ENCODE results near the gene SCAPER.

DNA sequence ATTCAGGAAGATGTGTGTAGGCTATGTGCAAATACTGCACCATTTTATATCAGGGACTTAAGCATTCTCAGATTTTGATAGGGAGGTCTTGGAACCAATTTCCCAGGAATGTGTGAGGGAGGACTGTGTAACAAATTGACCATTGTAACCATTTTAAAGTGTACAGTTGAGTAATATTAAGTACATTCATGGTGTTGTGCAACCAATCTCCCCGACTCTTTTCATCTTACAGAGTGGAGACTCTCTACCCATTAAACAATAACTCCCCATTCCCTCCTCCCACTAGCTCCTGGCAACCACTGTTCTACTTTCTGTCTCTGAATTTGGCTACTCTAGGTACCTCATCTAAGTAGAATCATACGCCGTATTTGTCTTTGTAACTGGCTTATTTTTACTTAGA lies 31.5 kb upstream of the SCAPER start:
- no peak for TF ChIP-seq CTCF (IDR thresholded peaks at IDR 0.05)
- TF ChIP-seq EZH2 (IDR thresholded peaks at IDR 0.05; ENCODE audit: borderline replicate concordance, insufficient read depth, low read depth, low read length, poor library complexity, severe bottlenecking): no peak
